Body of pancreas (tissue), 4 donors: ENCODE results near the gene EVX2.

Experiments used
- POLR2A ChIP-seq, 3 donors: fragments of 450-650 bp; IDR thresholded peaks; one replicate each; pipeline ENCODE4 v1.6.1; 2016; ENCODE audit warnings: antibody characterized with exemption in 3 of 3, mild to moderate bottlenecking in 2 of 3
- TF ChIP-seq, protein P1 (sequence below), 7 experiments: fragments of 450-650 bp in 4 of 7; fragments of 200-600 bp in 3 of 7; sonication (generic) in 3 of 7; IDR thresholded peaks; one replicate each; pipeline ENCODE4 v1.5.1; 2016 to 2019; ENCODE audit warnings: antibody characterized with exemption in 7 of 7

DNA sequence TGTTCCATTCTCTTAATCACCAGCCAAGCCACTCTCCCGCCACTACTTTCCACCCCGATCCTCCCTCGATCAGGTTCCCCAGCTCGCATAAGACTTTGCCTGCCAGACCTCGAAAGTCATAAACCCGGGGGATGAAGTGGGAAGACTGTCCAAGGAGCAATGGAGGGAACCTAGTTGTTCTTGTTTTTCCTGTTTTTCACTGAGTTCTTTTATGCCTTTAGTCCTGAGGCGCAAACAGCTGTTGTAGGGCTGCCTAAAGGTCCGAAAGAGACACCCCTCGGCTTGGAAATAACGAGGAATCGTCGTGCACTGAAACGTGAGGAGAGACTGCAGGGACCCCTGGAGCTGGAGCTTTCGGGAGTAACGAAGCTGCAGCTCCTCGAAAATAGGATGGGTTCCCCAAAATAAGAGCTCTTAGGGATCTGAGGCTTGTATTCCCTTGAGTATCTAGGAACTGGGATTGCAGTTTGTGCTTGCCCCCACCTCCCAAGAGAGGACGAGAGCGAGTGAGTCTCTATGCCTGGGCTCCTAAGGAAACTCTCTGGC lies 14.1 kb upstream of the EVX2 start:
- TF ChIP-seq, protein P1, sequence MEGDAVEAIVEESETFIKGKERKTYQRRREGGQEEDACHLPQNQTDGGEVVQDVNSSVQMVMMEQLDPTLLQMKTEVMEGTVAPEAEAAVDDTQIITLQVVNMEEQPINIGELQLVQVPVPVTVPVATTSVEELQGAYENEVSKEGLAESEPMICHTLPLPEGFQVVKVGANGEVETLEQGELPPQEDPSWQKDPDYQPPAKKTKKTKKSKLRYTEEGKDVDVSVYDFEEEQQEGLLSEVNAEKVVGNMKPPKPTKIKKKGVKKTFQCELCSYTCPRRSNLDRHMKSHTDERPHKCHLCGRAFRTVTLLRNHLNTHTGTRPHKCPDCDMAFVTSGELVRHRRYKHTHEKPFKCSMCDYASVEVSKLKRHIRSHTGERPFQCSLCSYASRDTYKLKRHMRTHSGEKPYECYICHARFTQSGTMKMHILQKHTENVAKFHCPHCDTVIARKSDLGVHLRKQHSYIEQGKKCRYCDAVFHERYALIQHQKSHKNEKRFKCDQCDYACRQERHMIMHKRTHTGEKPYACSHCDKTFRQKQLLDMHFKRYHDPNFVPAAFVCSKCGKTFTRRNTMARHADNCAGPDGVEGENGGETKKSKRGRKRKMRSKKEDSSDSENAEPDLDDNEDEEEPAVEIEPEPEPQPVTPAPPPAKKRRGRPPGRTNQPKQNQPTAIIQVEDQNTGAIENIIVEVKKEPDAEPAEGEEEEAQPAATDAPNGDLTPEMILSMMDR (IDR thresholded peaks at IDR 0.05), result no peak
- no peak for TF ChIP-seq POLR2A (IDR thresholded peaks at IDR 0.05)
